GM12878 (cell line): ENCODE measurements around the gene C10orf71. TPM values are rescaled to one million over a fixed set of nuclear protein-coding genes. Genes with fewer than 3 reads are reported as not detected.

Source experiments
- ATAC-seq: fragments of 200-7000 bp; cut with Tn5 transposase; 3 replicates; pipeline ENCODE4 v1.9.1; 2020; ENCODE audit warnings: mild to moderate bottlenecking, moderate library complexity
- BruUV-seq: library from RNA; stranded (reverse); fragments of 400-500 nt; replicated peaks from 2 replicates; lab custom pipeline; 2021; lab: Mats Ljungman, UMichigan
- CTCF ChIA-PET: fragments of 300-600 bp; sonication (Branson Sonifier 250); formaldehyde crosslinking; extraction: SDS; loops from one replicate; lab custom pipeline; 2021; ENCODE audit warnings: inconsistent platforms; lab: Yijun Ruan, JAX
- POLR2A ChIA-PET: fragments of 350-600 bp; formaldehyde crosslinking; extraction: SDS; loops from one replicate; lab custom pipeline; 2021; ENCODE audit warnings: inconsistent platforms; lab: Charles Lee
- RAD21 ChIA-PET: fragments of 300-600 bp; sonication (Branson Sonifier 250); formaldehyde crosslinking; loops from one replicate; lab custom pipeline; 2023; ENCODE audit warnings: antibody characterized with exemption; ENCODE audit not compliant: unreplicated experiment; lab: Charles Lee
- SMC1A ChIA-PET: fragments of 300-600 bp; sonication (Branson Sonifier 250); formaldehyde crosslinking; loops from one replicate; lab custom pipeline; 2023; ENCODE audit not compliant: unreplicated experiment, uncharacterized antibody; lab: Charles Lee
- DNase-seq: peaks from one replicate; pipeline ENCODE4 v3.0.0-alpha.2; 2011; ENCODE audit warnings: low read depth, low spot score
- FAIRE-seq: peaks from 3 replicates; lab custom pipeline; 2011; peaks lifted over from hg19 to GRCh38; lab: Jason Lieb, UNC
- H2AFZ ChIP-seq: 2 replicates; pipeline ENCODE4 v1.6.0; 2011; ENCODE audit warnings: low read depth, low read length, control low read depth; ENCODE audit not compliant: control insufficient read depth
- H3K27ac ChIP-seq: 2 replicates; pipeline ENCODE4 v1.5.1; 2011; ENCODE audit warnings: control low read depth; ENCODE audit not compliant: control insufficient read depth, insufficient read depth
- H3K27me3 ChIP-seq, 2 experiments: replicated peaks in 1 of 2; 2 replicates each; pipeline versions ENCODE4 v1.6.0 to v1.6.1; 2011; ENCODE audit warnings: low read length in 1 of 2; ENCODE audit not compliant: control insufficient read depth in 2 of 2, insufficient read depth in 2 of 2
- H3K36me3 ChIP-seq, 2 experiments: 2 replicates each; pipeline ENCODE4 v1.5.1; 2011; ENCODE audit warnings: low read length in 1 of 2; ENCODE audit not compliant: control insufficient read depth in 2 of 2, insufficient read depth in 2 of 2
- H3K4me1 ChIP-seq: 2 replicates; pipeline ENCODE4 v1.6.1; 2011; ENCODE audit warnings: mild to moderate bottlenecking, low read length, moderate library complexity, mixed read lengths; ENCODE audit not compliant: control insufficient read depth, insufficient read depth
- H3K4me2 ChIP-seq: 2 replicates; pipeline ENCODE4 v1.6.0; 2011; ENCODE audit warnings: control low read depth; ENCODE audit not compliant: control insufficient read depth, insufficient read depth
- H3K4me3 ChIP-seq: fragments of 200-600 bp; sonication (generic); 2 replicates; pipeline ENCODE4 v1.5.1; 2016
- H3K79me2 ChIP-seq: 2 replicates; pipeline ENCODE4 v1.6.0; 2011; ENCODE audit warnings: low read length; ENCODE audit not compliant: control insufficient read depth, insufficient read depth
- H3K9ac ChIP-seq: 2 replicates; pipeline ENCODE4 v1.8.0; 2011; ENCODE audit warnings: low read length, control low read depth, mixed read lengths; ENCODE audit not compliant: control insufficient read depth, insufficient read depth
- H3K9me3 ChIP-seq: replicated peaks from 3 replicates; pipeline ENCODE4 v1.5.1; 2011; ENCODE audit warnings: mild to moderate bottlenecking, low read length; ENCODE audit not compliant: control insufficient read depth, insufficient read depth
- H4K20me1 ChIP-seq: 2 replicates; pipeline ENCODE4 v1.6.0; 2011; ENCODE audit not compliant: control insufficient read depth, insufficient read depth
- CHD4 ChIP-seq: fragments of 200-600 bp; sonication (generic); IDR thresholded peaks from 2 replicates; pipeline ENCODE4 v1.6.1; 2016; ENCODE audit warnings: mild to moderate bottlenecking
- EZH2 ChIP-seq: IDR thresholded peaks from 2 replicates; pipeline ENCODE4 v1.6.1; 2012; ENCODE audit warnings: low read depth, mild to moderate bottlenecking, control low read depth, inconsistent platforms, low read length, borderline replicate concordance; ENCODE audit not compliant: control insufficient read depth
- FOXM1 ChIP-seq: IDR thresholded peaks from 2 replicates; pipeline ENCODE4 v1.6.1; 2012; ENCODE audit warnings: low read depth, mild to moderate bottlenecking, inconsistent platforms, low read length, moderate library complexity
- JUNB ChIP-seq: IDR thresholded peaks from 2 replicates; pipeline ENCODE4 v1.6.1; 2016; ENCODE audit warnings: antibody characterized with exemption, mild to moderate bottlenecking
- KDM1A ChIP-seq: fragments of 200-600 bp; sonication (generic); IDR thresholded peaks from 2 replicates; pipeline ENCODE4 v1.6.1; 2016; ENCODE audit warnings: borderline replicate concordance
- KLF5 ChIP-seq: fragments of 450-650 bp; IDR thresholded peaks from 2 replicates; pipeline ENCODE4 v1.6.1; 2014; ENCODE audit warnings: mild to moderate bottlenecking; ENCODE audit not compliant: partially characterized antibody
- LARP7 ChIP-seq: fragments of 450-650 bp; IDR thresholded peaks from 2 replicates; pipeline ENCODE4 v1.6.1; 2017; ENCODE audit warnings: mild to moderate bottlenecking
- NBN ChIP-seq: fragments of 450-650 bp; IDR thresholded peaks from 2 replicates; pipeline ENCODE4 v1.6.1; 2016
- NR2F1 ChIP-seq: fragments of 450-650 bp; conservative IDR thresholded peaks from 2 replicates; pipeline ENCODE4 v1.6.1; 2017; ENCODE audit warnings: mild to moderate bottlenecking
- POLR2AphosphoS2 ChIP-seq: IDR thresholded peaks from 2 replicates; pipeline ENCODE4 v1.6.1; 2011; ENCODE audit warnings: low read depth, mild to moderate bottlenecking, low read length, improper control_type of control experiment, moderate library complexity
- RAD21 ChIP-seq: IDR thresholded peaks from 2 replicates; pipeline ENCODE4 v1.6.1; 2011; ENCODE audit warnings: mild to moderate bottlenecking, low read depth, low read length, moderate library complexity; ENCODE audit not compliant: insufficient read depth
- SPI1 ChIP-seq: IDR thresholded peaks from 2 replicates; pipeline ENCODE4 v1.6.1; 2011; ENCODE audit warnings: low read depth, mild to moderate bottlenecking, low read length, moderate library complexity, borderline replicate concordance; ENCODE audit not compliant: insufficient read depth
- SREBF2 ChIP-seq: IDR thresholded peaks from 2 replicates; pipeline ENCODE4 v1.6.1; 2012; ENCODE audit warnings: mild to moderate bottlenecking, low read length
- TBL1XR1 ChIP-seq: IDR thresholded peaks from 2 replicates; pipeline ENCODE4 v1.6.1; 2012; ENCODE audit warnings: low read depth, low read length, improper control_type of control experiment
- TCF12 ChIP-seq: IDR thresholded peaks from 2 replicates; pipeline ENCODE4 v1.6.1; 2011; ENCODE audit warnings: low read depth, mild to moderate bottlenecking, low read length
- WRNIP1 ChIP-seq: IDR thresholded peaks from 2 replicates; pipeline ENCODE4 v1.6.1; 2011; ENCODE audit warnings: low read depth, low read length, improper control_type of control experiment, borderline replicate concordance
- ZBED1 ChIP-seq: IDR thresholded peaks from 2 replicates; pipeline ENCODE4 v1.6.1; 2016; ENCODE audit warnings: borderline replicate concordance
- WGBS: methylation state at CpG from one replicate; pipeline ENCODE4 v1.1.6; 2016; ENCODE audit warnings: low lambda C conversion rate; ENCODE audit not compliant: insufficient replicate concordance, insufficient coverage; ENCODE audit errors: missing lambda C conversion rate; 5-methylcytosine and 5-hydroxymethylcytosine counted together
- in situ Hi-C: fragments of 300-500 bp; cut with MboI; formaldehyde crosslinking; loops from 9 replicates; pipeline ENCODE4 v1.14.3; 2018; ENCODE audit warnings: mixed read lengths
- intact Hi-C: fragments of 100-400 bp; cut with micrococcal nuclease; formaldehyde crosslinking; loops from one replicate; pipeline ENCODE4 v1.14.2; 2022; ENCODE audit not compliant: unreplicated experiment
- polyA plus RNA-seq, 11 experiments: library from polyadenylated mRNA; depleted of rRNA in 4 of 11; unstranded in 6 of 11; stranded (reverse) in 5 of 11; fragments of >200 nt; fragmentation: Nextera tagmentation in 4 of 11; fragmentation: Illumina TruSeq in 1 of 11; extraction: Ambion mirVana in 4 of 11; extraction: Trizol in 1 of 11; gene quantifications; 1 replicate in 1 of 11; 2 replicates in 10 of 11; pipeline versions ENCODE4 v1.2.1 to v1.2.3, GENCODE V29; 2011 to 2016; ENCODE audit warnings: inconsistent platforms in 2 of 11, missing spikeins in 2 of 11, low read depth in 1 of 11
- total RNA-seq, 4 experiments: library from RNA; depleted of rRNA in 3 of 4; stranded (reverse); fragments of >200 nt in 3 of 4; fragmentation: Illumina TruSeq in 1 of 4; extraction: Trizol in 1 of 4; gene quantifications; 2 replicates each; pipeline versions ENCODE4 v1.2.1 to v1.2.3, GENCODE V29; 2013 to 2021
- TF ChIP-seq, protein P1 (sequence below): fragments of 450-650 bp; IDR thresholded peaks from 2 replicates; pipeline ENCODE4 v1.6.1; 2017; ENCODE audit warnings: mild to moderate bottlenecking, moderate library complexity
- TF ChIP-seq, protein P2 (sequence below): fragments of 450-650 bp; IDR thresholded peaks from 2 replicates; pipeline ENCODE4 v1.6.1; 2016; ENCODE audit warnings: mild to moderate bottlenecking, moderate library complexity, borderline replicate concordance

C10orf71 gene
- total and polyA plus RNA-seq, 10 of the 15 experiments (the other 5 are each of a cell fraction or from before 2014, with no cell fraction given) = not detected

DNA sequence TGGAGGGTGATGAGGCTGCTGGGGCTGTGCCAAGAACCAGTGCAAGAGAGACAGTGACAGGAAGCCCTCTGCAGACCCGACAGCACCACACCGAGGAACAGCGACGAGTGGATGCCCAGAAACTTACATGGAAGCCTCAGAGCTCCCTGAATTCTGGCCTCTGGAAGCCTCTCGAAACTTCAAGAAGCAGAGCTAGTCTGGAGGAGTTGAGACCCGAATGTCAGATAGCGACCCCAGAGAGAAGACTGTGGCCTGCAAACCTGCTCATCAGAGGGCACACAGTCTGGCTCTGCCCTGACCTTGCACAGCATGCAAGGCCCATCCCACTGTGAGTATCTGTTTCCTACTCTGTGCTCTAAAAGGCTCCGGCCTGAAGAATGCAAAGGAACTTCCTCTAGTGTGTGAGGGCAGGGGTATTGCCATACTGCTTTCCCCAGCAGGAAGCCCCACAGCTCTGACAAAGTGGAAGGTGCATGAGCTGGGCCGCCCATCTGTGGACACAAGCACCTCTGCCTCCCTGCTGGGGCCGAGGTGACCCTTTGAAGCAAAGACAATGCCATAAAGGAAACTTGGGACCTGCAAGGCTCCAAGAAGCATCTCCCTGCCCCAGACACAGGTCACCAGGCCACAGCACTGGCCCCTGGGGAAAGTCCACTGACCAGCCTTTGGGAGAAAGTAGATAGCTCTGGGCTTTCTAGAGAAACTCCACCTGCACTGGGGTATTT, 10.5 kb upstream of the C10orf71 start:
- H3K79me2 ChIP-seq = no peaks in the 10 kb centered on the region
- no peak overlapping the region for H3K4me2 ChIP-seq
- ChIA-PET SMC1A (no interaction called here), CTCF (no interaction called here)
- H3K27me3 ChIP-seq = peaks cover 0 to 7% of the 10 kb centered on the region in 2 experiments; a peak in 2 of 4 replicates
- DNase-seq (no peak), FAIRE-seq (no peak)
- intact Hi-C loops = no loop called here
- in situ Hi-C loops = no loop called here
- 42% methylated on average over 10 of the region's 10 CpGs for WGBS
- TF ChIP-seq LARP7 (no peak), NR2F1 (no peak), TCF12 (no peak), SPI1 (no peak), KLF5 (no peak), POLR2AphosphoS2 (no peak), NBN (no peak), KDM1A (no peak), WRNIP1 (no peak), ZBED1 (no peak), SREBF2 (no peak), CHD4 (no peak), EZH2 (no peak), FOXM1 (no peak), JUNB (no peak), TBL1XR1 (no peak), RAD21 (no peak)
- TF ChIP-seq, protein P1, sequence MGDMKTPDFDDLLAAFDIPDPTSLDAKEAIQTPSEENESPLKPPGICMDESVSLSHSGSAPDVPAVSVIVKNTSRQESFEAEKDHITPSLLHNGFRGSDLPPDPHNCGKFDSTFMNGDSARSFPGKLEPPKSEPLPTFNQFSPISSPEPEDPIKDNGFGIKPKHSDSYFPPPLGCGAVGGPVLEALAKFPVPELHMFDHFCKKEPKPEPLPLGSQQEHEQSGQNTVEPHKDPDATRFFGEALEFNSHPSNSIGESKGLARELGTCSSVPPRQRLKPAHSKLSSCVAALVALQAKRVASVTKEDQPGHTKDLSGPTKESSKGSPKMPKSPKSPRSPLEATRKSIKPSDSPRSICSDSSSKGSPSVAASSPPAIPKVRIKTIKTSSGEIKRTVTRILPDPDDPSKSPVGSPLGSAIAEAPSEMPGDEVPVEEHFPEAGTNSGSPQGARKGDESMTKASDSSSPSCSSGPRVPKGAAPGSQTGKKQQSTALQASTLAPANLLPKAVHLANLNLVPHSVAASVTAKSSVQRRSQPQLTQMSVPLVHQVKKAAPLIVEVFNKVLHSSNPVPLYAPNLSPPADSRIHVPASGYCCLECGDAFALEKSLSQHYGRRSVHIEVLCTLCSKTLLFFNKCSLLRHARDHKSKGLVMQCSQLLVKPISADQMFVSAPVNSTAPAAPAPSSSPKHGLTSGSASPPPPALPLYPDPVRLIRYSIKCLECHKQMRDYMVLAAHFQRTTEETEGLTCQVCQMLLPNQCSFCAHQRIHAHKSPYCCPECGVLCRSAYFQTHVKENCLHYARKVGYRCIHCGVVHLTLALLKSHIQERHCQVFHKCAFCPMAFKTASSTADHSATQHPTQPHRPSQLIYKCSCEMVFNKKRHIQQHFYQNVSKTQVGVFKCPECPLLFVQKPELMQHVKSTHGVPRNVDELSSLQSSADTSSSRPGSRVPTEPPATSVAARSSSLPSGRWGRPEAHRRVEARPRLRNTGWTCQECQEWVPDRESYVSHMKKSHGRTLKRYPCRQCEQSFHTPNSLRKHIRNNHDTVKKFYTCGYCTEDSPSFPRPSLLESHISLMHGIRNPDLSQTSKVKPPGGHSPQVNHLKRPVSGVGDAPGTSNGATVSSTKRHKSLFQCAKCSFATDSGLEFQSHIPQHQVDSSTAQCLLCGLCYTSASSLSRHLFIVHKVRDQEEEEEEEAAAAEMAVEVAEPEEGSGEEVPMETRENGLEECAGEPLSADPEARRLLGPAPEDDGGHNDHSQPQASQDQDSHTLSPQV = no peak
- TF ChIP-seq, protein P2, sequence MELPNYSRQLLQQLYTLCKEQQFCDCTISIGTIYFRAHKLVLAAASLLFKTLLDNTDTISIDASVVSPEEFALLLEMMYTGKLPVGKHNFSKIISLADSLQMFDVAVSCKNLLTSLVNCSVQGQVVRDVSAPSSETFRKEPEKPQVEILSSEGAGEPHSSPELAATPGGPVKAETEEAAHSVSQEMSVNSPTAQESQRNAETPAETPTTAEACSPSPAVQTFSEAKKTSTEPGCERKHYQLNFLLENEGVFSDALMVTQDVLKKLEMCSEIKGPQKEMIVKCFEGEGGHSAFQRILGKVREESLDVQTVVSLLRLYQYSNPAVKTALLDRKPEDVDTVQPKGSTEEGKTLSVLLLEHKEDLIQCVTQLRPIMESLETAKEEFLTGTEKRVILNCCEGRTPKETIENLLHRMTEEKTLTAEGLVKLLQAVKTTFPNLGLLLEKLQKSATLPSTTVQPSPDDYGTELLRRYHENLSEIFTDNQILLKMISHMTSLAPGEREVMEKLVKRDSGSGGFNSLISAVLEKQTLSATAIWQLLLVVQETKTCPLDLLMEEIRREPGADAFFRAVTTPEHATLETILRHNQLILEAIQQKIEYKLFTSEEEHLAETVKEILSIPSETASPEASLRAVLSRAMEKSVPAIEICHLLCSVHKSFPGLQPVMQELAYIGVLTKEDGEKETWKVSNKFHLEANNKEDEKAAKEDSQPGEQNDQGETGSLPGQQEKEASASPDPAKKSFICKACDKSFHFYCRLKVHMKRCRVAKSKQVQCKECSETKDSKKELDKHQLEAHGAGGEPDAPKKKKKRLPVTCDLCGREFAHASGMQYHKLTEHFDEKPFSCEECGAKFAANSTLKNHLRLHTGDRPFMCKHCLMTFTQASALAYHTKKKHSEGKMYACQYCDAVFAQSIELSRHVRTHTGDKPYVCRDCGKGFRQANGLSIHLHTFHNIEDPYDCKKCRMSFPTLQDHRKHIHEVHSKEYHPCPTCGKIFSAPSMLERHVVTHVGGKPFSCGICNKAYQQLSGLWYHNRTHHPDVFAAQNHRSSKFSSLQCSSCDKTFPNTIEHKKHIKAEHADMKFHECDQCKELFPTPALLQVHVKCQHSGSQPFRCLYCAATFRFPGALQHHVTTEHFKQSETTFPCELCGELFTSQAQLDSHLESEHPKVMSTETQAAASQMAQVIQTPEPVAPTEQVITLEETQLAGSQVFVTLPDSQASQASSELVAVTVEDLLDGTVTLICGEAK = no peak
- TF ChIP-seq, all 136 proteins: peak for 0
- no peak overlapping the region for H2AFZ ChIP-seq
- no peaks in the 10 kb centered on the region for H3K9me3 ChIP-seq
- H3K4me3 ChIP-seq = no peak overlapping the region
- ChIA-PET POLR2A (no interaction called here), RAD21 (no interaction called here)
- no peaks in the 10 kb centered on the region for H4K20me1 ChIP-seq
- H3K9ac ChIP-seq = no peak overlapping the region
- no peaks in the 10 kb centered on the region for H3K4me1 ChIP-seq
- ATAC-seq = no peak
- no TSS peak for BruUV-seq
- no peaks in the 10 kb centered on the region for H3K36me3 ChIP-seq
- no peak overlapping the region for H3K27ac ChIP-seq
